ENCODE results near the gene KSR2.
"Not testable (repeated sequence)": the region's sequence is repeated elsewhere in the genome, so short reads cannot be mapped to it uniquely, and the experiment has no call there.

KSR2 gene

GRCh38 chr12:117680312-117680711 is 288.5 kb downstream of the KSR2 start:
- DNase-seq = no peak

DNA sequence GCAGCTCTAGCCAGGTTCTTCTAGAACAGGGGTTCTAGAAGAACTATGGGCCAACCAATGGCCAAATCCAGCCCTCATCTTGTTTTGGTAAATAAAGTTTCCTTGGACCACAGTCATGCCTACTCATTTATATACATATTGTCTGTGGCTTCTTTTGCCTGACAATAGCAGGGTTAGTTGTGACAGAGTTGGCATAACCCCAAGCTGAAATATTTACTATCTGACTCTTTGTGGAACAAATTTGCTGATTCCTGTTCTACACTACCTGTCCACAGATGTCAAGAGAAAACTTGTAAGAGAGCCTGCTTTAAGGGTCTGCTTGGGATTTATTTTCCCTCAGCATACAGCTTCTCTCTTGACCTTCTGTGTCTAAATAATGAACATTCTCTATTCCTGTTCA is 289.0 kb downstream of the KSR2 start:
- no peak for DNase-seq

- no peak for DNase-seq
Measured at GRCh38 chr12:117674763-117675162, 294.0 kb downstream of the KSR2 start.

DNA sequence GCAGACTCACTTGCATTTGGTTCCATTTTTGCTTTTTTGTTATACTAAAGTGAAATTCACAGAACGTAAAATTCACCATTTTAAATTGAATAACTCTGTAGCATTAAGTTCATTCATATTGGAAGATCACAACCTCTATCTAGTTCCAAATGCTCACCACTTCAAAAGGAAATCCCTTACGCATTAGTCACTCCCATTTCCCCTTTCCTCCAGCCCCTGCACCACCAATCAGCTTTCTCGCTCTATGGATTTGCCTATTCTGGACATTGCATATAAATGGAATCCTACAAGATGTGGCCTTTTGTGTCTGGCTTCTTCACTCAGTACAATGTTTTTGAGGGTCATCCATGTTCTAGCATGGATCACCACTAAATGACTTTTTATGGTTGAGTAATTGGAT is 294.5 kb downstream of the KSR2 start:
- DNase-seq = no peak

DNA sequence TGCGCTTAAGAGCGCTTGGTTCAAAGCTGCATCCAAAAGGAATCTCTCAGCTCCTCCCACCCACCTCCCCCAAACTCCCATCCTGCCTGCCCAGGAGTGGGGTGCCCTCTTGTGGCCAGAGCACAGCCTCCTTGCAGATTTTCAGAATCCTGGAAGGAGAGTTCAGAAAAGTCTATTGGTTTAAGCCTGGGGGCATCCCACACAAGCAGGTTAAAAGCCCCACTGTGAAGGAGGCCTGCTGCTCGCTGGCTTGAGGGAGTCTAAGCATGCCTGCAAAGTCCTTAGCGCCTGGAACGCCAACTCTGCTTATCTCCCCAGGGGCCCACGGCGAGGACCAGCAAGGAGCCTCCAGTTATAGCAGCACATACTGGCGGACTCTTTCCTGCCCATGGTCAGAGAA is 297.1 kb downstream of the KSR2 start:
- peak; percentile 24 for DNase-seq

- DNase-seq = no peak
Measured at GRCh38 chr12:117664169-117664568, 304.6 kb downstream of the KSR2 start.

GRCh38 chr12:117662620-117663395 is 306.0 kb downstream of the KSR2 start:
- no peak for DNase-seq

DNA sequence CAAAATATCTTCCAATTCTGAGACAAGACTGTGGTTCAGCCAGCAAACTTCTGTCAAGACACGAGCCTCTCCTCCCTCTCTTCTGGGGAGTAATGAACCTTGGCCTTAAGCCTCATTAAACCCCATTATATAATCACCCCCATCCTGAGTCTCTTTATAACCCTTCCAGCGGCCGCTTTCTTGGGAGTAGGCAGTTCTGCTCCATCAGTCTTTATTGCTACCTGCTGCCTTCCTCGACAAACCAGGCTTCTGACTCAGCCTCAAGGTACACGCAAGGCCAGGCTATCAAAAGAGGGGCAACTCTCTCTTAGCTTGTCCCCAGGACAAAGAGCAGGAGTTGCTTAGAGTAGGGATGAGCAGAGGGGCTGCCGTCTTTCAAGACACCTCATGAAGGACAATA is 306.6 kb downstream of the KSR2 start:
- no peak for DNase-seq

GRCh38 chr12:117661471-117661870 is 307.3 kb downstream of the KSR2 start:
- DNase-seq = no peak

GRCh38 chr12:117660896-117661295 is 307.9 kb downstream of the KSR2 start:
- no peak for DNase-seq

- no peak for DNase-seq
Measured at GRCh38 chr12:117658226-117658625, 310.6 kb downstream of the KSR2 start.

DNA sequence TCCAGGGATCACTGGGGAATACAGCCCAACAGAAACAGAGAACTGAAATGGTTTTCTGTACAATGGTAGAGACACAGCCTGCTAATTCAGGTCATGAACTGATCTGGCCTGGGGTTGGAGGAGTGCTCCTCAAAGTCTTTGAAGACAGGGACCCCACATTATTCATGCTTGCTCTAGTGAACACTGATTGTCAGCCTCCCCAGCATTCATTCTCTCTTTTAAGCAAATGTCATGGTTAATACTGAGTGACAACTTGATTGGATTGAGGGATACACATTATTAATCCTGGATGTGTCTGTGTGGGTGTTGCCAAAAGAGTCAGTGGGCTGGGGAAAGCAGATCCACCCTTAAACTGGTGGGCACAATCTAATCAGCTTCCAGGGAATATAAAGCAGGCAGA is 319.0 kb downstream of the KSR2 start:
- DNase-seq = no peak

DNA sequence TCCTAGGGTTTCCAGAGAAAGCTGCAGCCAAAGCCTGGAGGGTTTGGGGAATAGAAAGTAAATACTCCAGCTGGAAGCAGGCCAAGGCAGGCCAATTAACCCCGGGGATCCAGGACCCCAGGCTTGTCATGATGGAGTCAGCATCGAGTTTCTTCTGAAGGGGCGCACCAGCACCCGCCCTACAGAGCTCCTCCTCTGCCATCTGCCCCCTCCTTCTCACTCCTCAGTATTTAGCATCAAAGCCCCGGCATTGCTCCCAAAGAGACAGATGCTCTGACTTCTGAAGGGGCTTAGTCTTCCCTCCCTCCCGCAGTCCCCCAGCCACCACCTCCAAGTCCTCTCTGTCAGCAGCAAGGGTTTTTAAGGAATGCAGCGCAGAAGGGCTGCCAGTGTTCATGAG is 322.3 kb downstream of the KSR2 start:
- no peak for DNase-seq

DNA sequence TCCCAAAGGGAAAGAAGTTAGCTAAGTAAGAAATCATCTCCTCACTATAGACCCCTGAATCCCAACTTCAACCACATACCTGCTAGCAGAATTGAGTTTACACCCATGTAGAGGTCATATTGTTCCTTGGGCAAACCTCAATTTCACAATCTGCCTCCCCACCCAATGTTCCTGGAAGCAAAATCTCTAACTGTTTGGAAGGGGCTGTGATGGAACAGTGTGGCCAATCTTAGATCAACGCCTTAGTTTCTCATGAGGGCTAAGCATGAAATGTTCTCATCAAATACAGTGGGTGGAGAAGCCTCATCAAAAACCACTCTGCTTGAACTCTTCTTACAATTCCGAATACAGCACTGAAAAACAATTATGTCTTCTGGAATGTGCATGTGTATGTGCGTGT is 323.3 kb downstream of the KSR2 start:
- DNase-seq = no peak

DNA sequence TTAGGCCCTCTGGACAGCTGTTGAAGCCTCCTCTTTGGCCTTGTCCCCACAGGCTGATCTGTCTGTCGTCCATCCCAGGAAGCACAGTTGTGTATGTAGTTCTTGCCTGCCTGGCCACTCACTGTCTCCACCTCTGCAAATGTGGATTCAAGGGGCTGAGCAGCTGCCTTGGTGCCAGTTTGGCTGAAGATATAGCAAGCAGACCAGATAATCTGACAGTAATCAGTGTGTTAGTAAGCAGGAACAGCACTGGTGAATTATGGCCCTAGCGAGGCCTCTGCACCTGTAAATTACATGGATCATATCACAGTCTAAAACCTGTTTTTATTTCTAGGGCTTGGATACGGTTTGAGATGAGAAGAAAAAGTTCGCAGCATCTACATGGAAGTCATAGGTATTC is 324.8 kb downstream of the KSR2 start:
- no peak for DNase-seq

DNA sequence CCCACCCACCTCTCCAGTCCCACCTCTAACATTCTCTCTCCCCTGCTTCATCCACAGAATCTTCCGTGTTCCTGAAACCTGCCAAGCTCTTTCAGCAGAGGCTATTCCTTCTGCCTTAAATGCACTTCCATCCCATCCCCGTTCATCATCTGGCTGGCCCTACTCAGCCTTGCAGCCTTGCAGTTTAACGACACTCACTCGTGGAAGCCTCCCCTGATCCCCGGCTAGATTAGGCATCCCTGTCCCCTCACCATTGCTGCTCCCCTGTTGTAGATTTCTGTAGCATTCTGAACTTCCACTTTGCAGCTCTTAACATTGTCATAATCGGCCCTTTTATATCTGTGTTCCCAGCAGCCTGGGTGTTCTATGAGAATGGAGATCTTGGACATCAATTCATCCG is 326.9 kb downstream of the KSR2 start:
- DNase-seq = no peak

DNA sequence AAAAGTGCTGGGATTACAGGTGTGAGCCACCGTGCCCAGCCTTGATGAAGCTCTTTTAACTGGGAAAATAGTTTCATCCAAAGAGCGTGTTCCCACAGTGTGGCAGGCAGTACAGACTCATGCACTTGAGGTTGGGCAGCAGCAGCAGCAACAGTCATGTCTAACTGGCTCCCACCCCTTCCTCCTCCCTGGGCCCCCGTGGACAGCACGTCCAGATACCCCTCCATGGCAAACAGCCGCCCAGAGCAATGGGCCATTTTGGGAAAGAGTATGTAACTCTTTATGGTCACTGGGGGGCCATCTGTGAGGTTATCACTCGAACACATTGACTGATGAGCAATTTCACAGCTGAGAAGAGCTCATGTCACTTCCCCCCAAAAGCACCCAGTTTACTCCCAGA is 328.3 kb downstream of the KSR2 start:
- no peak for DNase-seq

GRCh38 chr12:117629454-117629853 is 339.3 kb downstream of the KSR2 start:
- no peak for DNase-seq

DNA sequence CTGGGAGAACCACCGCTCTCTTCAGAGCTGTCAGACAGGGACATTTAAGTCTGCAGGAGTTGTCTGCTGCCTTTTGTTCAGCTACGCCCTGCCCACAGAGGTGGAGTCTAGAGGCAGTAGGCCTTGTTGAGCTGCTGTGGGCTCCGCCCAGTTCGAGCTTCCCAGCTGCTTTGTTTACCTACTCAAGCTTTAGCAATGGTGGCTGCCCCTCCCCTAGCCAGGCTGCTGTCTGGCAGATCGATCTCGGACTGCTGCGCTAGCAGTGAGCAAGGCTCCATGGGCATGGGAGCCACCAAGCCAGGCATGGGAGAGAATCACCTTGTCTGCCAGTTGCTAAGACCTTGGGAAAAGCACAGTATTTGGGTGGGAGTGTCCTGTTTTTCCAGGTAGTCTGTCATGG is 340.1 kb downstream of the KSR2 start:
- DNase-seq = not testable (repeated sequence)

DNA sequence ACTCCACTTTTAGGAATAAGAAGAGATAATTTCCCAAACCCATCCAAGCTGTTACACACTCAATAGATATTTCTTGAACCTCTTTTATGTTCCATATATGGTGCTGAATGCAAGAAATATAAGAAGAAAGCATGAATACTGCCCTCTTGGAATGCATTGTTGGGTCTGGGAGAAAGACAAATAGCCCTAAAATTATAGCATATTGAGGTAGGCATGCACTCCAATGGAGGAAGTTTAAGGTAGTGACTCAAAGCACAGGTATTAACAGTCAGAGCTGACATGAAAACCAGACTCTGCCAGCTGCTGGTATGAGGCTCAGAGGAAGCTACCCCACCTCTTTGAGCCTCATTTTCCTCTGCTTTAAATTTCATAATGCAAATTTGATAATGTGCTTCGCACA is 346.0 kb downstream of the KSR2 start:
- no peak for DNase-seq

GRCh38 chr12:117622087-117622486 is 346.7 kb downstream of the KSR2 start:
- no peak for DNase-seq

GRCh38 chr12:117607778-117608177 is 361.0 kb downstream of the KSR2 start:
- DNase-seq = no peak

DNA sequence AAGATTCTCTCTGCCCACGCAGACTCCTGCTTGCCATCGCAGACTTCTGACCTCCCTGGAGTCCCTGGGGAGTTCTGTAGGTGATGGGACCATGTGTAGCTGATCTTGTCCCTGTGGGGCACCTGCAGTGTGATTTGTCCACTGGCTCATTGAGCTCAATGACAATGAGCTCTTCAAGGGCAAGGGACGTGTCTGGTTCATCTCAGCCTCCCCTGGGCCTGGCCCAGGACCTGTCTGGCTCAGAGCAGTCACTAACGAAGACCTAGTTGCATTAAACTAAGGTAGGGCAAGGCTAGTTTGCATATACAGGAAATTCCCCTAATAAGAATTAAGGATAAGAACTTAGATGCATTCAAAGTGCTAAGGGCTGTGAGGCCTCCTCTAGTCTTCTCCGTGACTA is 361.8 kb downstream of the KSR2 start:
- no peak for DNase-seq

- no peak for DNase-seq
Measured at GRCh38 chr12:117606024-117606423, 362.8 kb downstream of the KSR2 start.

DNA sequence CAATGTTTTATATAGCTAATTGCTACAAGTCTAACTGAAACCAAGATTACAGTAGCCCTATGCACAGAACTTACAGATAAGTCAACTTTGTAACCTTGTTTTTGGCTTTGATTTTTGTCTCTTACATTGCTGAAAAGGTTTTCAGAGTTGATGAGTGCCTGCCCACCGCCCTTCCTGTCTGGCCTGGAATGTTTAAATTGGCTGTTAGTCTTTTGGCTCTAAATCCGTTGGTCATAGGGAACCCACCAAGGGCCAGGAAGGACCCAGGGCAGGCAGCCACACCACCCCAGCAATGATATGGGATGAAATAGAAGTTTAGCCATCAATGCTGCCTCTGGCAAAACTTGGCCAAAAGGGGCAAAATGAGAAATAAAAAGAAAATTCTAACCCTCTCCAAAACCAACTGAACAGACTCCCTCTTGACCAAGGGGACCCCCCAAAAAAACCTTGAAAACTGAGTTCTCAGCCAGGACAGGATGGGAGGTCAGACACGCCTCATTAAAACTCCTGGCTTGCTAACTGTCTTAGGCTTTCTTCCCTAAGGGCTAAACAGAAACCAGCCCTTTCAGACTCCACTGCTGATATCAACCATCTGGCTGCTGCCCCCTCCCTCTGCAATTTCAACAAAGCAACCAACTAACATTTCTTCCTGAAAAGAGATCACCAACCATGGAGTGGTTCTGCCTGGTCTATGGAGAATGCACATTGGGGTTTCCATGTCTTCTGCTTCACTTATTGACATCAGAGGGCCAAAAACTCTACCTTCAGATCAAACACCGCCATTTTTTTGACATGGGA is 365.3 kb downstream of the KSR2 start:
- no peak for DNase-seq

All from NCI-H226 (cell line).